Ascending aorta (tissue), 2 donors: ENCODE measurements around the gene DYNLL2. TPM values are rescaled to one million over a fixed set of nuclear protein-coding genes. Genes with fewer than 3 reads are reported as not detected.

Experiments
- DNase-seq, 2 donors: peaks; one replicate each; pipeline ENCODE4 v3.0.0-alpha.2; 2019; ENCODE audit warnings: low spot score in 2 of 2
- H3K27ac ChIP-seq, 2 donors: fragments of 200-600 bp; sonication (generic); one replicate each; pipeline ENCODE4 v1.5.1; 2016 to 2017; ENCODE audit warnings: mild to moderate bottlenecking in 1 of 2
- H3K27me3 ChIP-seq: fragments of 200-600 bp; sonication (generic); one replicate; pipeline ENCODE4 v1.5.1; 2017
- H3K36me3 ChIP-seq, 2 donors: fragments of 200-600 bp; sonication (generic); one replicate each; pipeline ENCODE4 v1.5.1; 2016
- H3K4me1 ChIP-seq, 2 donors: fragments of 200-600 bp; sonication (generic); one replicate each; pipeline ENCODE4 v1.5.1; 2016 to 2017; ENCODE audit warnings: mild to moderate bottlenecking in 1 of 2
- H3K4me3 ChIP-seq, 2 donors: fragments of 200-600 bp; sonication (generic); one replicate each; pipeline ENCODE4 v1.5.1; 2016 to 2017; ENCODE audit warnings: mild to moderate bottlenecking in 1 of 2
- H3K9me3 ChIP-seq, 2 donors: fragments of 200-600 bp; sonication (generic); one replicate each; pipeline ENCODE4 v1.5.1; 2016
- intact Hi-C: fragments of 100-400 bp; cut with DNase I; formaldehyde crosslinking; loops from one replicate; pipeline ENCODE4 v1.15.1; 2023
- total RNA-seq: library from RNA; depleted of rRNA; stranded (reverse); fragments of >200 nt; gene quantifications from one replicate; pipeline ENCODE4 v1.1.0, GENCODE V29; 2016
- TF ChIP-seq, protein P1 (sequence below), 3 experiments: fragments of 200-600 bp in 2 of 3; fragments of 450-650 bp in 1 of 3; sonication (generic) in 2 of 3; IDR thresholded peaks; one replicate each; pipeline ENCODE4 v1.5.1; 2016 to 2019; ENCODE audit warnings: antibody characterized with exemption in 3 of 3, mild to moderate bottlenecking in 1 of 3, moderate library complexity in 1 of 3

Gene DYNLL2
- total RNA-seq, 1 donor from 2014 or later: 15.3 TPM

DNA sequence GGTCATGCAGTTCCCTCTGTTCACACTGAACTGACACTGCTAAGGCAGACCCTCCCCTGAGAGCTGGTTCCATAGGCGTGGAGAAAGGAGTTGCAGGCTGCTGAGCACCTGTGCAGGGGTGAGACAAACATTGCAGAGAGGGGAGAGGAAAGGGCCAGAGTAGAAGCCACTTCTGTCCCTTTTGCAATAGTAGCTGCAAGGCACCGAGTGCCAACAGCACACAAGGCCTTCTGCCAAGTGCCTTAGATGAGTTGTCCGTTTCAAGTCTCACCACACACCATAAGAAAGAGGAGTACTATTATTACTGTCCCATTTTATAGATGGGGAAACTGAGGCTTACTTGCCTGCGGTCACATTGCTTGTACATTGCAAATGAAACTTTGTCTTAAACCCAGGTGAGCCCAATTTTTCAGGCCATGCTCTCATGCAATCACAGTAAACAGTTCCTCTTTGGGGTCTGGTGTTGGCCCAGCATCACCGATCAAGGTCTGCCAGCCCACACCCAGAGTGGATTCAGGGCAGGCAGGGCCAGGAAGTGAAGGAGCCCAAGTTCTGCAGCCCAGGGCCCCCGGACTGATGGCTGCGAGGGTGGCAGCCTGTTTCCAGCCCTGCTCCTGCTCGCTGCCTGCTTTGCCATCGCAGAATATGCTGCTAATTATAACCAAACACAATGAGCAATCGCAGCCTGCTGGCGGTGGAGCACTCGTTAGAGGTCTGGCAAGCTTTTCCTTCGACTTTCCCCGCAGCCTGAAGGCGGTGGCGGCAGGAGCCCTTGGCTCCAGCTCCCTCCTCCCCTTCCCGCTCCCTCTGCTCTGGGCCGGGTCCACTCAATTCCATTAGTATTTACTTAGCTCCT lies 36.8 kb upstream of the DYNLL2 start:
- DNase-seq: no peak
- Histone ChIP-seq H3K27ac (no peak overlapping the region), H3K4me1 (no peaks in the 10 kb centered on the region), H3K36me3 (no peaks in the 10 kb centered on the region), H3K9me3 (no peaks in the 10 kb centered on the region), H3K4me3 (no peak overlapping the region), H3K27me3 (no peaks in the 10 kb centered on the region)
- intact Hi-C loops: no loop called here
- TF ChIP-seq, protein P1, sequence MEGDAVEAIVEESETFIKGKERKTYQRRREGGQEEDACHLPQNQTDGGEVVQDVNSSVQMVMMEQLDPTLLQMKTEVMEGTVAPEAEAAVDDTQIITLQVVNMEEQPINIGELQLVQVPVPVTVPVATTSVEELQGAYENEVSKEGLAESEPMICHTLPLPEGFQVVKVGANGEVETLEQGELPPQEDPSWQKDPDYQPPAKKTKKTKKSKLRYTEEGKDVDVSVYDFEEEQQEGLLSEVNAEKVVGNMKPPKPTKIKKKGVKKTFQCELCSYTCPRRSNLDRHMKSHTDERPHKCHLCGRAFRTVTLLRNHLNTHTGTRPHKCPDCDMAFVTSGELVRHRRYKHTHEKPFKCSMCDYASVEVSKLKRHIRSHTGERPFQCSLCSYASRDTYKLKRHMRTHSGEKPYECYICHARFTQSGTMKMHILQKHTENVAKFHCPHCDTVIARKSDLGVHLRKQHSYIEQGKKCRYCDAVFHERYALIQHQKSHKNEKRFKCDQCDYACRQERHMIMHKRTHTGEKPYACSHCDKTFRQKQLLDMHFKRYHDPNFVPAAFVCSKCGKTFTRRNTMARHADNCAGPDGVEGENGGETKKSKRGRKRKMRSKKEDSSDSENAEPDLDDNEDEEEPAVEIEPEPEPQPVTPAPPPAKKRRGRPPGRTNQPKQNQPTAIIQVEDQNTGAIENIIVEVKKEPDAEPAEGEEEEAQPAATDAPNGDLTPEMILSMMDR (IDR thresholded peaks at IDR 0.05): no peak

DNA sequence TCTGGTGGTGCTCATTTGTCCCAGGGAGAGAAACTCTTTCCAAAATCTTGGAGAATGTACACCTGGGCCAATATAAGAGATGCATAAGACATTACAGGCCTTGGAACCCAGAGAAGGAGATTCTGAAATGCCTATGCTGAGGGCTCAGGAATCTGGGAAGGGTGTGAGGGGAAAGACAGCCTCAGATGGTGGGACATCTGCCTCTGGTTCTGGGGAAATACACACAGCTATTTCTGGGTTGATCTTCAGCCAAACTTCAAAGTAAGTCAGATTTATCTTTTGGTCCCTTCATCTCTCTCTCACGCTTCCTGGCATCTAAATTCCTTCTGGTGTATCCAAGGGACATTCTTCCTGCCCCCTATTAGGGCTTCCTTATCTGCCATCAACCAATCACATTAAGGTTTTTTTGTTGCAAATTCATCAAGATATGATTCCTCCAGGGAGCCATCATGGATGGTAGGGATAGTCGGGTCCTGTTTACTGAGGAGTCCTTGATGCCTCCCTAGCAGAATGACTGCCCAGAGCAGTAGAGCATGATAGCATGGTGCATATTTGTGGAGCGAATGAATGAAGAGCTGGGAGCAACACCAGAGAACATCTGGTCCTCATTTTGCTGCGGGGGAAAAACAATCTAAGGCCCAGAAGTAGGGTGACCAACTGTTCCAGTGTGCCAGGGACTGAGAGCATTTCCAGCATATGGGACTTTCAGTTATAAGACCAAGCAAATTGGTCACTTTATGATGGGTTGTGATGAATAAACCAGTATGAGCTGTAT lies 35.7 kb upstream of the DYNLL2 start:
- H3K4me3 ChIP-seq: no peak overlapping the region
- H3K4me1 ChIP-seq: no peaks in the 10 kb centered on the region
- no peaks in the 10 kb centered on the region for H3K36me3 ChIP-seq
- TF ChIP-seq, protein P1 (IDR thresholded peaks at IDR 0.05): no peak
- intact Hi-C loops: no loop called here
- no peak for DNase-seq
- no peaks in the 10 kb centered on the region for H3K27me3 ChIP-seq
- no peak overlapping the region for H3K27ac ChIP-seq
- no peaks in the 10 kb centered on the region for H3K9me3 ChIP-seq

DNA sequence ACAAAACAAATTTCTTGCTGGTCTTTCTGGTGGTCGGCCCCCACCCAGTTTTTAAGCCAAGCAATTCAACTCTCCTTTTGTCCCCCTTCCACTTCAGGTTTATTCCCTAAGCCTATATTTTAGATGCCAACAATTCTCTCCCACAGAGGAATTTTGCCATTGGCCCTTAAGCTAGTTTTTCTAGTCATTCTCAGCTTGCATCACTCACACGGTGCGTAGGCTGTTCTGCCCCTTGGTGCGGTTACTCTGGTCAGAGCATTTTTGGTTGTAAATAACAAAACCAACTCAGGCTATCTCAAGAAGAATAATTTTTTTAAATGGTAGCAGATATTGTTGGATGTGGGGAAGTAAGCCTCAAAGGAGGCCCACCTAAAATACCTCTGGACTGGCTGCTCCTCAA lies 33.7 kb upstream of the DYNLL2 start:
- Histone ChIP-seq H3K27me3 (no peaks in the 10 kb centered on the region), H3K9me3 (no peaks in the 10 kb centered on the region), H3K27ac (no peak overlapping the region), H3K36me3 (no peaks in the 10 kb centered on the region), H3K4me1 (no peaks in the 10 kb centered on the region), H3K4me3 (no peak overlapping the region)
- no peak for DNase-seq
- intact Hi-C loops: no loop called here
- TF ChIP-seq, protein P1 (IDR thresholded peaks at IDR 0.05): no peak

DNA sequence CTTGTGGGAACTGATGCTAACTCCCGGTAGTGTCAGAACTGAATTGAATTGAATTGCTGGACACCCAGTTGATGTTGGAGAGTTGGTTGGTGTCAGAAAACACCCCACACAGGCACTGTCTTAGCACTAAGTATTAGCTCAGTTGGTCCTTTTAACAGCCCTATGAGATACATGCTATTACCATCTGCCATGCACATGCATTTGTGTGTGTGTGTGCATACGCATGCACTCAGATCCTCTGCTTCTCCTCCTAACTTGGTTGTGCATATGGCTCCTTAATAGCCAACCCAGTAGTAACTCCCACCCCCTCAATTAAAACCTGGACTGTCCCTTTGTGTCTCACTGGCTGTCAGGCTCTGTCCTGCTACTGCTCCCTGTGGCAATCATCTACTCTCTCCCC lies 32.3 kb upstream of the DYNLL2 start:
- no peaks in the 10 kb centered on the region for H3K4me1 ChIP-seq
- H3K27me3 ChIP-seq: no peaks in the 10 kb centered on the region
- intact Hi-C loops: no loop called here
- no peaks in the 10 kb centered on the region for H3K9me3 ChIP-seq
- DNase-seq: no peak
- no peak overlapping the region for H3K4me3 ChIP-seq
- H3K36me3 ChIP-seq: no peaks in the 10 kb centered on the region
- TF ChIP-seq, protein P1 (IDR thresholded peaks at IDR 0.05): no peak
- no peak overlapping the region for H3K27ac ChIP-seq

DNA sequence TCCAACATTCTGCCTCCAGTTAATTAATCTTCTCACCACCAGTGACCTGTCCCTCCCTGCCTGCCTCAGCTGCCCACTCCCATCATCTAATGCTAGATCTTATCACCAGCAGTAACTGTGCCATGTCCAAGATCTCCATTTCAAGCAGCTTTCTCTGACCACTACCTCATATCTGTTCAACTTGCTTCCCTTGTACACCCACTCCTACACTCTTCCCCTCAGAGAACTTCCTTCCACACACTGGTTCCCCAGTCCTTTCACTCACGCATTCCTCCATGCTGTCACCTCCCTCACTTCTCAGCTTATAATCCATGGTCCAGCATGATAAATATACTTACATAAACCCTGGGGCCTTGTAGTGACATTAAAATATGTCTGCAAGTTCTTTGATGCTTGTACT lies 31.8 kb upstream of the DYNLL2 start:
- DNase-seq: no peak
- Histone ChIP-seq H3K4me3 (no peak overlapping the region), H3K36me3 (no peaks in the 10 kb centered on the region), H3K4me1 (no peaks in the 10 kb centered on the region), H3K9me3 (no peaks in the 10 kb centered on the region), H3K27me3 (no peaks in the 10 kb centered on the region), H3K27ac (no peak overlapping the region)
- TF ChIP-seq, protein P1 (IDR thresholded peaks at IDR 0.05): no peak
- intact Hi-C loops: no loop called here
